ENCODE data around the gene STAC3.

The STAC3 gene

DNA sequence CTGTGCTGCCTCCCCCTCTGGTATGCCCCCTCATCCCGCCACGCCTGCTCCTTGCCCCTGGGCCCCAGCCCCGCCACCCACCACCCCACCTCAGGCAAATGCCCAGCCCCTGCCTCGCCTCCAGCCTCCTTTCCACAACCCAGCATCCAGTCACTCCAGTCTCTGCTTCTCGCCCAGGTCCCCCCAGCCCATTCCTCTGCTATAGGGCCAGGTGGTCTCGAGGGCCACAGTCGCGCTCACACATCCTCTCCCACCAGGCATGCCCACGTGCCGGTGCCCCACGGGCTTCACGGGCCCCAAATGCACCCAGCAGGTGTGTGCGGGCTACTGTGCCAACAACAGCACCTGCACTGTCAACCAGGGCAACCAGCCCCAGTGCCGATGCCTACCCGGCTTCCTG lies 40.5 kb downstream of the STAC3 start:
- DNase-seq, result no peak

GRCh38 chr12:57209916-57210315 lies 41.1 kb downstream of the STAC3 start:
- DNase-seq, result no peak

GRCh38 chr12:57208631-57209282 lies 42.2 kb downstream of the STAC3 start:
- no peak for DNase-seq

DNA sequence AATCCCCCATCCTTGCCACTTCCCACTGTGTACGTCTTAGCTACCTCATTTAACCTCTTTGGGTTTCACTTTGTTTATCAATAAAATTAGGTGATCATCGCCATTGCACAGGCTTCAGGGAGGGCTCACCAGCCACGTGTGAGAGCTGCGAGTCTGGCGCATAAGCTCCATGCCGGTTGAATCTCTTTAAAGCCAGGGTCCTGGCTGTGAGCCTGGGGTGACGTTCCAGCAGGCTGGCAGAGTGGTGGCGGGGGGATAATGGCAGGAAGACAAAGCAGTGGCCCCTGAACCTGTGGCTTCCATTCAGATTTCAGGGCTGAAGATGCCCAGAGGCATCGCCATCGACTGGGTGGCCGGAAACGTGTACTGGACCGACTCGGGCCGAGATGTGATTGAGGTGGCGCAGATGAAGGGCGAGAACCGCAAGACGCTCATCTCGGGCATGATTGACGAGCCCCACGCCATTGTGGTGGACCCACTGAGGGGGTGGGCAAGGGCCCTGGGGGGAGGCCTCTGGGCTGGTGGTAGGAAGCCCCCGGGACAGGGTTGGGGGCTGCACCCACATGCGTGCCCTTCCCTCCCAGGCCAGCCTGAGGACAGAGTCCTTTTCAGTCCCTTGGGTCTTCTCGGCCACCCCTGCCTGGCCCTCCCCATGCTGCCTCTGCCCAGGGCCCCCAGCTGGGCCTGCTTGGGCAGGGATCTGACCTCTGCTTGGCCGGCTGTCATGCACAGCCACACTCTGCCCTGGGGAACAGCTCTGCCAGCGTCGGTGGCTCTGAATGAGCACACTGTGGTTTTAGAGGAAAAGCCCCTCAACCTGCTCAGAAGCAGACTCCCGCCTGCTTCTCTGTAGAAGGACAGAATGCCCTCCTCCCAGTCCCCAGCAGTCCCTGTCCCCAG lies 43.0 kb downstream of the STAC3 start:
- DNase-seq, result no peak

DNA sequence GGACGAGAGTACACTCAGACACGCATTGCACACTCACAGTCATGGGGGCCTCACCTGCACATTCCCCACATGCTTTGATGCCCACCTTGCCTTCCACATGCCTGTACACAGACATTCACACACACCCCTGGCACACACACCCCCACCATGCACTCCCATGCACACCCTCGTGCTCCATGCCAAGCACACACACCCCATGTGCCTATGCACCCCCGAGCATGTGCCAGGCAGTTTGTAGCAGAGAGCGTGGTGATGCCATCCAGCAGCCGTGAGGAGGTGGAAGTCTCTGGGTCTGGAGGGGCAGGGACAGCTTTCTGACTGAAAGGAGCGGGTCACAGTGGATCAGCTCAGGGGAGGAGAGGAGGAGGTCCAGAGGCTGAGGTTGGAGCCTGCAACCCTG lies 45.1 kb downstream of the STAC3 start:
- no peak for DNase-seq

- no peak for DNase-seq
Measured at GRCh38 chr12:57205186-57205585, 45.8 kb downstream of the STAC3 start.

DNA sequence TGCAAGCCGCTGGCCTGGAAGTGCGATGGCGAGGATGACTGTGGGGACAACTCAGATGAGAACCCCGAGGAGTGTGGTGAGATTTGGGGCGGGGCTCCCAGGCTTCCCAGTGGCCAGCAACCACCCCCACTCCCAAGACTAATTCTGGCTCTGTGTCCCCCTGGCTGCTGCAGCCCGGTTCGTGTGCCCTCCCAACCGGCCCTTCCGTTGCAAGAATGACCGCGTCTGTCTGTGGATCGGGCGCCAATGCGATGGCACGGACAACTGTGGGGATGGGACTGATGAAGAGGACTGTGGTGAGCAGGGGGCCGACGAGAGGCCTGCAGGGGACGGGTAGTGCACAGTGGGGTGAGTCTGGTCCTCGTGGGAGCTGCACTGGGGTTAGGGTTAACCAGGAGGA lies 46.5 kb downstream of the STAC3 start:
- DNase-seq, result no peak

DNA sequence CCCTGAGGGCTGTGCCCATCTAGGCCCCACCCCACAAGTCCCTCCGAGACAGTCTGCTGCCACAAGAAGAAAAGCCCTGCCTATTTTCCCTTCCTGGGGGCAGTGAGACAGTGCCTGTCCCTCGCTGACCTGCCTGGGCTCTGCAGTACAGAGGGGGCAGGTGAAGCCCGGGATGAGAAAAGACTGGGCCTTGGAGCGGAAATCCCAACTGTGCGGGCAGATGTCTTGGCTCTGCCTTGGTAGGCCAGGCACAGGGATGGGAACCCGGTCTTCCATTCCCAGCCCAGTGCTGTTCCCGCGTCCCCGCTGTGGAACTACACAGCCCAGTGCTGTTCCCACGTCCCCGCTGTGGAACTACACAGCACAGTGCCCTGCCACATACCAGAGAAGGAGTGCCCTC lies 47.2 kb downstream of the STAC3 start:
- no peak for DNase-seq

DNA sequence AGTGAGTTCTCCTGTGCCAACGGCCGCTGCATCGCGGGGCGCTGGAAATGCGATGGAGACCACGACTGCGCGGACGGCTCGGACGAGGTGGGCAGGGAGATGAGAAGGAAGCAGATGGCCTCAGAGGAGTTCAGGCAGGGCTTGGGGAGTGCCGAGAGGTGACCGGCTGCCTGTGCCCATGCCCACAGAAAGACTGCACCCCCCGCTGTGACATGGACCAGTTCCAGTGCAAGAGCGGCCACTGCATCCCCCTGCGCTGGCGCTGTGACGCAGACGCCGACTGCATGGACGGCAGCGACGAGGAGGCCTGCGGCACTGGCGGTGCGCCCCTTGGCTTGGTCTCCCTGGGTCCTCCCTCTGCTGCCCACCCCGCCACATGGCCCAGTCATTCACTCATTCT lies 47.8 kb downstream of the STAC3 start:
- DNase-seq, result no peak

DNA sequence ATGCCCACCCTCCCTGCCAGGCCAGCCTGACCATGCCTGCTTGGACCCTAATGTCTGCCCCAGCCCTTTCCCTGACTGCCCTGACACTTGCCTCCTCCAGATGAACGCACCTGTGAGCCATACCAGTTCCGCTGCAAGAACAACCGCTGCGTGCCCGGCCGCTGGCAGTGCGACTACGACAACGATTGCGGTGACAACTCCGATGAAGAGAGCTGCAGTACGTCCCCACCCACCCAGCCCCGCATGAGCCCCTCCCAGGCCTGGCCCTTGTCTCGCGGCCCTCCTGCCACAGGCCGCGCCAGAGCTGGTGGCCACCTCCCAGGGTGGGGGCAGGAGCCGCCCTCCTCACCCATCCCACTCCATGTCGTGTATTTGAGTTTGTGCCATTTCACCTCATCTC lies 48.7 kb downstream of the STAC3 start:
- DNase-seq, result no peak

DNA sequence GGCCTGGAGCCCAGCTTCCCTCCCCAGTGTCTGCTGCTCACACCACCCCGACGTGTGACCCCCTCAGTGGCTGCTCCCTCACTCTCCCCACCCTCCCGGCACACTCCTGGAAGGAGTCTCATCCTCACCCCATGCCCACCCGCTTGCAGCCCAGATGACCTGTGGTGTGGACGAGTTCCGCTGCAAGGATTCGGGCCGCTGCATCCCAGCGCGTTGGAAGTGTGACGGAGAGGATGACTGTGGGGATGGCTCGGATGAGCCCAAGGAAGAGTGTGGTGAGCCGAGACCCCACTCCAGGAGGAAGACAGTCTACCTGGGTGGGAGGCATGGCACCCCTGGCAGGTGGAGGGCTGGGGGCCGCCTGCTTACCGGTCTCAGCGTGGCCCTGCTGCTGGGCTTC lies 49.4 kb downstream of the STAC3 start:
- no peak for DNase-seq

DNA sequence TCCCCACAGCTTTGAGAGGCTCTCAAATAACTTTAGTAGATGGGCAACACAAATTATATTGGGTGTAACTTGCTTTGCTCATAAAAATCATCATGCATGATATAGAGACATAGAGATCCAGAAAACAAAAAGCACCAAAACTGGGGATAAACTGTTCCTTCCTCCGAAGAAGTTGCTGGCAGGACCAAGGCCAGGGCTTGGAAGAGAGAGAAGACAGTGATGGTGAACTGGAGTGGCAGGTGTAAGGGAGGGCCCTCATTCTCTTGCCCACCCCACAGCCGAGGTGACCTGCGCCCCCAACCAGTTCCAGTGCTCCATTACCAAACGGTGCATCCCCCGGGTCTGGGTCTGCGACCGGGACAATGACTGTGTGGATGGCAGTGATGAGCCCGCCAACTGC lies 49.8 kb downstream of the STAC3 start:
- no peak for DNase-seq

GRCh38 chr12:57200497-57200896 lies 50.5 kb downstream of the STAC3 start:
- DNase-seq, result no peak

DNA sequence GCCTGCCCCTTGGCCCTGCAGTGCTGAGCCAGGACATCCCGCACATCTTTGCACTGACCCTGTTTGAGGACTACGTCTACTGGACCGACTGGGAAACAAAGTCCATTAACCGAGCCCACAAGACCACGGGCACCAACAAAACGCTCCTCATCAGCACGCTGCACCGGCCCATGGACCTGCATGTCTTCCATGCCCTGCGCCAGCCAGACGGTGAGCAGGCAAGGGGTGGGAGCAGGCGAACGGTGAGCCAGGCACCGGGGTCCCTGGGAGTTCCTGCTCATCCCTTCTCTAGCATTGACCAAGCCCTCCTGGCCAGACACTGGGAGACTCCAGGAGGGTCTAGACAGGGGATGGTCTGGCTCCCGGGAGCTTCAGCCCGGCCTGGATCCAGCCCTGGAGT lies 51.8 kb downstream of the STAC3 start:
- no peak for DNase-seq

DNA sequence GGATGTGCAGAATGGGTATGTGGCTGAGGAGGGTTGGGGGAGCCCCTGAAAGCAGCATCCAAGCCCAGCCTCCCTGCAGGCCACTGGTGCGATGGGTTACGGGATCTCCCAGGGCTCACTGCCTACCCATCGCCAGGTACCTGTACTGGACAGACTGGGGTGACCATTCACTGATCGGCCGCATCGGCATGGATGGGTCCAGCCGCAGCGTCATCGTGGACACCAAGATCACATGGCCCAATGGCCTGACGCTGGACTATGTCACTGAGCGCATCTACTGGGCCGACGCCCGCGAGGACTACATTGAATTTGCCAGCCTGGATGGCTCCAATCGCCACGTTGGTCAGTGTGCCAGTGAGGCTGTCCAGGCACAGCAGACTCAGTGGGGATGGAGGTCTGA lies 52.7 kb downstream of the STAC3 start:
- no peak for DNase-seq

DNA sequence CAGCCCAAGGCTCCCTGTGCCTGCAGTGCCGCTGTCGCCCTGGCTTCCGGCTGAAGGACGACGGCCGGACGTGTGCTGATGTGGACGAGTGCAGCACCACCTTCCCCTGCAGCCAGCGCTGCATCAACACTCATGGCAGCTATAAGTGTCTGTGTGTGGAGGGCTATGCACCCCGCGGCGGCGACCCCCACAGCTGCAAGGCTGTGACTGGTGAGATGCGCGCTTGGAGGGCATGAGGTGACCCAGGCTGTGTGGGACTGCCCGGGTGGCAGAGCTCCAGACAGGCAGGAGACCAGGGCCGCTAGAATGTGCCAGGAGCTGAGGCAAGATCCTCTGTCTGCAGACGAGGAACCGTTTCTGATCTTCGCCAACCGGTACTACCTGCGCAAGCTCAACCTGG lies 54.0 kb downstream of the STAC3 start:
- DNase-seq, result no peak

- no peak for DNase-seq
Measured at GRCh38 chr12:57196439-57196838, 54.5 kb downstream of the STAC3 start.

DNA sequence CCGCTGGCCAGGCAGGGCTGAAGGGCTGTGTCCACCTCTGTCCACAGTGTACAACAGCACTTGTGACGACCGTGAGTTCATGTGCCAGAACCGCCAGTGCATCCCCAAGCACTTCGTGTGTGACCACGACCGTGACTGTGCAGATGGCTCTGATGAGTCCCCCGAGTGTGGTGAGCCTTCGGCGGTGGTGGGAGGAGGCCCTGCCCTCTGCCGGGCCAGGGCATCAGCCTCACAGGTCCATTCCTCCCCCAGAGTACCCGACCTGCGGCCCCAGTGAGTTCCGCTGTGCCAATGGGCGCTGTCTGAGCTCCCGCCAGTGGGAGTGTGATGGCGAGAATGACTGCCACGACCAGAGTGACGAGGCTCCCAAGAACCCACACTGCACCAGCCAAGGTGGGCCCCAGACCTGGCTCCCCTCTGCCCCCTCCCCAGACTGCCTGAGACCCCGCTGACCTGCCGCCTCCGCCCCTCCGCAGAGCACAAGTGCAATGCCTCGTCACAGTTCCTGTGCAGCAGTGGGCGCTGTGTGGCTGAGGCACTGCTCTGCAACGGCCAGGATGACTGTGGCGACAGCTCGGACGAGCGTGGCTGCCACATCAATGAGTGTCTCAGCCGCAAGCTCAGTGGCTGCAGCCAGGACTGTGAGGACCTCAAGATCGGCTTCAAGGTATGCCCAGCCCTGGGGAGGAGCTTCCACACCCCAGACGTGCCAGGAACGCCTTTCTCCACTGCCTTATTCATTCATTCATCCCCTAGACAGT lies 55.2 kb downstream of the STAC3 start:
- no peak for DNase-seq

- DNase-seq, result no peak
Measured at GRCh38 chr12:57195186-57195585, 55.8 kb downstream of the STAC3 start.

DNA sequence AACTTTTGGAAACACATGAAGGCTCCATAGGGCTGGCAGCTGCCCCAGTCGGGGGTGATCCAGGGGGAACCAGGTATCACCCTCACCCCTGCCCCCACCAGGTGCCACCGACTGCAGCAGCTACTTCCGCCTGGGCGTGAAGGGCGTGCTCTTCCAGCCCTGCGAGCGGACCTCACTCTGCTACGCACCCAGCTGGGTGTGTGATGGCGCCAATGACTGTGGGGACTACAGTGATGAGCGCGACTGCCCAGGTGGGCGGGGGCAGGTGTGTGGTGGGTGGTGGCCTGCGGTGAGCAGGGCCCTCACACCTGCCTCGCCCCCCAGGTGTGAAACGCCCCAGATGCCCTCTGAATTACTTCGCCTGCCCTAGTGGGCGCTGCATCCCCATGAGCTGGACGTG lies 56.7 kb downstream of the STAC3 start:
- DNase-seq, result no peak

- no peak for DNase-seq
Measured at GRCh38 chr12:57193706-57194245, 57.2 kb downstream of the STAC3 start.

All from NCI-H1105 treated with DMSO at 0.1 percent for 48 hours (cell line).